HFF-Myc (cell line): ENCODE data around the gene PNLIPRP2.

Source experiments
- DNase-seq: peaks from one replicate; pipeline ENCODE4 v3.0.0-alpha.2; 2011; ENCODE audit warnings: low read depth; ENCODE audit errors: extremely low read depth
- H3K4me3 ChIP-seq: replicated peaks from 2 replicates; pipeline ENCODE4 v1.5.1; 2011; ENCODE audit warnings: low read depth, mild to moderate bottlenecking, control low read depth, low read length
- TF ChIP-seq, protein P1 (sequence below): IDR thresholded peaks from 2 replicates; pipeline ENCODE4 v1.5.1; 2012; ENCODE audit warnings: mild to moderate bottlenecking, low read depth, low read length, control low read depth; ENCODE audit errors: missing control alignments

PNLIPRP2 gene

DNA sequence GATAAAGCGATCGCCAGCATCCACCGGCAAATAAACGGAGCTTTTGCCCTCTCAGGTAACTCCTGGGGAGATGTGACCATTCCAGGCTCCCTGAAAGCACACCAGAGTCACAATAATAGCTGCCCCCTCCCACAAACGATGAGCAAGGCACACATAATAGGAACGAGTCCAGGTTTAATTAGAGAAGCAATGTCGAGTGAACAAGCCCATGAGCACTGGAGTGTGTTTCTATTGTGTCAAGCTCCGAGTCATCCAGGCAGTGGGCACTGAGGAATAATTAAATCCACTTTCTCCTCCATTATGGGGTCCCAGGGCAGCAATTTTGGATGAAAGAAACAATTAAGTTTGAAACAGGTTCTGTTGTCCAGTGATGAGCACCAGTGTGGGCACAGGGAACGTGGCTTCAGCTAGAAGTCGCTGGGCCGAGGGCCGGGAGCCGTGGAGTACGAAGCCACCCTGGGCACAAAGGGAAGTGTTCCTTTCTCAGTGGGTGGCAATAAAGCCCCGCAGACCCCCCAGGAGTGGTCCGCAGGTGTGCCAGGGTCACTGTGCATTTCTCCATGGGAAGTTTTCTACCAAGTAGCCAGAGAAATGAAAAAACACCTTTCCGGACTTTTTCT is 12.0 kb downstream of the PNLIPRP2 start:
- TF ChIP-seq, protein P1, sequence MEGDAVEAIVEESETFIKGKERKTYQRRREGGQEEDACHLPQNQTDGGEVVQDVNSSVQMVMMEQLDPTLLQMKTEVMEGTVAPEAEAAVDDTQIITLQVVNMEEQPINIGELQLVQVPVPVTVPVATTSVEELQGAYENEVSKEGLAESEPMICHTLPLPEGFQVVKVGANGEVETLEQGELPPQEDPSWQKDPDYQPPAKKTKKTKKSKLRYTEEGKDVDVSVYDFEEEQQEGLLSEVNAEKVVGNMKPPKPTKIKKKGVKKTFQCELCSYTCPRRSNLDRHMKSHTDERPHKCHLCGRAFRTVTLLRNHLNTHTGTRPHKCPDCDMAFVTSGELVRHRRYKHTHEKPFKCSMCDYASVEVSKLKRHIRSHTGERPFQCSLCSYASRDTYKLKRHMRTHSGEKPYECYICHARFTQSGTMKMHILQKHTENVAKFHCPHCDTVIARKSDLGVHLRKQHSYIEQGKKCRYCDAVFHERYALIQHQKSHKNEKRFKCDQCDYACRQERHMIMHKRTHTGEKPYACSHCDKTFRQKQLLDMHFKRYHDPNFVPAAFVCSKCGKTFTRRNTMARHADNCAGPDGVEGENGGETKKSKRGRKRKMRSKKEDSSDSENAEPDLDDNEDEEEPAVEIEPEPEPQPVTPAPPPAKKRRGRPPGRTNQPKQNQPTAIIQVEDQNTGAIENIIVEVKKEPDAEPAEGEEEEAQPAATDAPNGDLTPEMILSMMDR = no peak
- DNase-seq = no peak
- no peak overlapping the region for H3K4me3 ChIP-seq

DNA sequence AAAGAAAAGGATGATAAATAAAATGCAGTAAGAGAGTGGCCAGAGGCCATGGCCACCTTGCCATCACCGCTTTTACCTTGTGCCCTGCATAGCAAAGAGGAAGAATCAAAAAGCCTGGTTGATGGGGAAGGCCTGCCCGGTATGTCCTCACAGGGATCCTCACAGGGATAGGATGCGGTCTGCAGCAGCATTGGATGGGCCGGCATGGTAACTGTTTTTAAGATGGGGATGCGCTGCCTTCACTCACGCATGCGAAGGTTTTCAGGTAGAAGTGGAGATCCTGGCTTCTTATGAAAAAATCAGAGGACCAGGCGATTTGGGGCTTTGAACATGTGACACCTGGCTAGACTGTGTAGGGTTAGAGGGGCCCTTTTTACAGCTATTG is 12.5 kb downstream of the PNLIPRP2 start:
- TF ChIP-seq, protein P1 = no peak
- DNase-seq = no peak
- no peak overlapping the region for H3K4me3 ChIP-seq

DNA sequence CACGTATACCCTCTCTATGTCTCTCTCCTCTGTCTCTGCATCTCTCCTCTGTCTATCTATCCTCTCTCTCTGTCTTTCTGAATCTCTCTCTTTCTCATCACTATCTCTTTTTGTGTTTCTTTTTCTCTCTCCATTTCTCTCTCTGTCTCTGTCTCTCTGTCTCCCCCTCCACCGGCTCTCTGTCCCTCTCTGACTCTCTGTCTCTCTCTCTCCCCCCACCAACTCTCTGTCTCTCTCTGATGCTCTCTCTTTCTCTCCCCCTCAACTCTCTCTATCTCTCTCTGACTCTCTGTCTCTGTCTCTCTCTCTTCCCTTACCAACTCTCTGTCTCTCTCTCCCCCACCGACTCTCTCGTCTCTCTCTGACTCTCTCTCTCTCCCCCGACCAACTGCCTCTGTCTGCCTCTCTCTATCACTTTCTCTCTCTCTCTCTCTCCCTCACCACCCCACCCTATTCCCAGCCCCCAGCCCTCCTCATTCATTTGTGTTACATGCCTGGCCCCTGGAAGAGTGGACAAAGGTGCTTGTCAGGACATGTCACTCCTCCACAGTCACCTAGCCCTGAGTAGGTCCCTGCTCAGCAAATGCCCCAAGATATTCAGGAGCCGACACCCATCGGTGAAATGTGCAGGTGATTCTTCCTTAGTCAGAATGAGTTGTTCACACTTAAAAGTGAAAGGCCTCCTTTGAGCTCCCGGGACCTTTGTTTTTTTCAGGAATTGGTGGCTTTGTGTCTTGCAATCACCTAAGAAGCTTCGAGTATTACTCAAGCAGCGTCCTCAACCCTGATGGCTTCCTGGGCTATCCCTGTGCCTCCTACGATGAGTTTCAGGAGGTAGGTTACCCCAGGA is 13.6 kb downstream of the PNLIPRP2 start:
- no peak for DNase-seq
- H3K4me3 ChIP-seq = no peak overlapping the region
- TF ChIP-seq, protein P1 = no peak

DNA sequence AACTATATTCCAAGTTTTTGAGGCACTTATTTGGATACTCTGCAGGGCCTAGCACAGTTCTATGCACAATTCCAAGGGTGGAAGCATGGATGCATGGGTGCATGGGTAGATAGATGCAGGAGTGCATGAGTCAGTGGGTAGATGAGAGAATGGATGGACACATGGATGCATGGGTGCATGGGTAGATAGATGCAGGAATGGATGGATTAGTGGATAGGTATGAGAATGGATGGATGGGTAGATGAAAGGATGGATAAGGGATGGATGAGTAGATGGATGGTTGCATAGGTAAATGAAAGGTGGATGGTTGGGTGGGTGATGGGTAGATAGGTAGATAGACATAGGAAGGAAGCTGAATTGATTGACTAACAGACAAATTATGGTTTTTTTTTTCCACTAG is 15.6 kb downstream of the PNLIPRP2 start:
- TF ChIP-seq, protein P1 = no peak
- DNase-seq = no peak
- no peak overlapping the region for H3K4me3 ChIP-seq

DNA sequence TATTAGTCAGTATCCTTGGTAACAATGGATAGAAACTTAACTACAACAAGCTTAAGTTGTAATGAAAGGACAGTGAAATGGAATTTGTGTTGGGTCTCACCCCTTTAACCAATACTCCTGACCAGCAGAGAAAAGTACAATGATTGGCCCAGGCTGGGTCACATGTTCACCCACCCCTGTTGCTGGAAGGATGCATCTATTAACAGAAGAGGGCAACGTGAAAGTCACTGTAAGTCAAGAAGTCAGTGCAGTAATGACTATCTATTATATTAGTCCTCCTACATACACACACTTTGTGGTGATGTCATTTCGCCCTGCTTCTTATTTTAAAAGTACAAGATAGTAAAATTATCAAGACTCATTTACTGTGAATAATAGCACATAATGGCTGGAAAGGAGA is 16.2 kb downstream of the PNLIPRP2 start:
- H3K4me3 ChIP-seq = no peak overlapping the region
- TF ChIP-seq, protein P1 = no peak
- no peak for DNase-seq

DNA sequence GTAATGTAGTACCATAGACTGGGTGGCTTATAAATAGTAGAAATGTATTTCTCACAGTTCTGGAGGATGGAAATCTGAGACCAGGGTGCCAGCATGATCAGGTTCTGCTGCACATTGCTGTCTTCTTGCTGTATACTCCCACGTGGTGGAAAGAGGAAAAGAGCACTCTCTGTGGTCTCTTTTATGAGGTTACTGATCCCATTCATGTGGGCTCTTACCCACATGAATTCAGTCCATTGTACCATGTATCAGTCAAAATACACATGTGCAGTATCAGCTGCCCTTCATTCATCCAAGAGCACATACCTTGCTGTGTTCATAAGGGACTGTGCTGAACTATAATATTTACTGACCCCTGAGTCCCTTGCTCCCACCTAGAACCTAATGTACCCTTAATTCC is 17.1 kb downstream of the PNLIPRP2 start:
- no peak for DNase-seq
- H3K4me3 ChIP-seq = no peak overlapping the region
- TF ChIP-seq, protein P1 = no peak

DNA sequence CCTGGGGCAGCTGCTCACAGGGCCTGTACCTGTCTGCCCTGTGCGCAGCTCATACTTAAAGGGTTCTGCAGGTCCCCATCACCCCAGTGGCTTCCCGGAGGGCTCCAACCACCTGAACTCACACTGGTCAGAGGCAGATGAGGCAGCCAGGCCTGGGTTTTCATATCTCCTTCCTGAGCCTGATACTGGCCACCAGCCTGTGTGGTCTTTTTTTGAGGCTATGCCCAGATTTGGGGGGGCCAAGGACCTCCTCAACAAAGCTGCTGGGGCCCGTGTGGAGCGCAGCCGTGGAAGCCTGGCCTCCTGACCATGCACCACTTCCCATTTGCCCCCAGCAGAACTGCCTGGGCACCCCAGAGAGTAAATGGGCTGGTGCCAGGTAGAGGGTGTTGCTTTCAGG is 25.7 kb downstream of the PNLIPRP2 start:
- H3K4me3 ChIP-seq = no peak overlapping the region
- DNase-seq = no peak
- TF ChIP-seq, protein P1 = no peak
